ENCODE measurements around the gene SP2. TPM values are rescaled to one million over a fixed set of nuclear protein-coding genes. Genes with fewer than 3 reads are reported as not detected.

The SP2 gene
- total and polyA plus RNA-seq, 2 of the 8 experiments (the other 6 are each of a cell fraction or from before 2014, with no cell fraction given) = 5.6 to 13.8 TPM

DNA sequence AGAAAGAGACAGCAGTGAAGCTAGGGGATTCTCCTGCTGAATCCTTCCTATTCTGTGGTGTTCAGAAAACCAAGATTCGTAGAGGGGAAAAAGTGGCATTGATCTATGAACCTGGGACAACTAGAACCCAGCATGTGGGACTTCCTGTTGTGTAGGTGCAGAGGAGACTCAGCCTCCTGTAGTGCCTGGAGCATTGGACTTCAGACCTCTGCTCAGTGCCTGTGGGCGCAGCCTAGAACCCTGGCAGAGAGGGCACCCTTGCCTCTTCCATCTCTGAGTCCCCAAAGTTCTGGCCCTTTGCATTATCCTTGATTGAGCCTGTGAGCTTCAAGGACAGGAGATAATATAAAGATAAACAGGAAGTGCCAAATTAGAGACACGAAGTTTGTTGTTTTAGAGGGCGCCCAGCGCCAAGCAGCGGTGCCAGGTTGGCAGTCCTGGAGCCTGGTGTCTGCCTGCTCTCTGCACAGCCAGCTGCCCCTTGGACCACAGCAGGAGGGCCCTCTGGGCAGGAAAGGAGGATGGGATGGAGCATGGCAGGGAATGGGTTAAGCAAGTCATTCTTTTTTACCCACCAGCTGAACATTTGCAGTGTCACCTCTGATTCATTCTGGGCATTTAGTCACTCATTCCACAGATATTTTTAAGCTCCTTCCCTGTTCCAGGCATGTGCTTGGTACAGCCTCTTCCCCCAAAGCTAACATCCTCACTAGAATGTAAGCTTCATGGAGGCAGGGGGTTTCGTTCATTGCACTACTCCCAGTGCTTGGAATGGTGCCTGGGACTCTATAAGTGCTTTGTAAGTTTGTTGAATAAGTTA, 33.2 kb upstream of the SP2 start:
- ChIA-PET POLR2A (ENCODE audit: partially characterized antibody) (interaction anchor here (1.1 to 3.0 kb wide), 6 partner anchors 9 to 37 kb away, joined by 3 to 10 read pairs (median 4); no protein-coding TSS in a partner anchor), CTCF (ENCODE audit: partially characterized antibody) (interaction anchor here (1.1 to 33.0 kb wide), 4 partner anchors 11 to 24 kb away, joined by 3 to 1206 read pairs (median 189); partner anchors contain the start of genes SCRN2, SP2 and SP6)
- no peak for TF ChIP-seq KDM5A (IDR thresholded peaks at IDR 0.05; ENCODE audit: low read length)
- TF ChIP-seq TBP (IDR thresholded peaks at IDR 0.05; ENCODE audit: low read depth, low read length) = no peak
- no peak for TF ChIP-seq JUND (IDR thresholded peaks at IDR 0.05; ENCODE audit: low read length)
- no peak for TF ChIP-seq CHD2 (IDR thresholded peaks at IDR 0.05; ENCODE audit: low read length)
- TF ChIP-seq SP1 (IDR thresholded peaks at IDR 0.05; ENCODE audit: low read depth, low read length) = no peak
- no peak for TF ChIP-seq NRF1 (IDR thresholded peaks at IDR 0.05; ENCODE audit: low read depth, low read length)
- TF ChIP-seq YY1 (IDR thresholded peaks at IDR 0.05; ENCODE audit: low read depth, low read length) = no peak
- Histone ChIP-seq H4K20me1 (replicated peaks in 1 of 2; ENCODE audit: control insufficient read depth in 1 of 2, insufficient read depth in 2 of 2, low read length in 2 of 2) (no peaks in the 10 kb centered on the region), H3K23me2 (ENCODE audit: low read depth, low read length) (no peaks in the 10 kb centered on the region), H3K27ac (ENCODE audit: low read depth, low read length) (no peak overlapping the region), H4K5ac (ENCODE audit: insufficient read length, low read depth, low read length) (no peak overlapping the region), H2BK12ac (ENCODE audit: low read depth, low read length) (no peak overlapping the region), H3K23ac (ENCODE audit: insufficient read length) (no peak overlapping the region), H4K8ac (ENCODE audit: extremely low read depth, insufficient read depth, low read length) (no peak overlapping the region), H3K9me3 (ENCODE audit: insufficient read depth in 2 of 2, low read depth in 1 of 2, low read length in 1 of 2) (no peaks in the 10 kb centered on the region), H3K9ac (replicated peaks in 1 of 4; ENCODE audit: extremely low read depth in 1 of 4, low read depth in 3 of 4, low read length in 3 of 4) (no peak overlapping the region), H3K18ac (ENCODE audit: extremely low read depth, low read length) (no peak overlapping the region), H2BK20ac (ENCODE audit: low read length) (no peak overlapping the region), H4K91ac (replicated peaks; ENCODE audit: insufficient read length, low read length) (no peak overlapping the region), H3K14ac (ENCODE audit: insufficient read length) (no peak overlapping the region), H3K79me2 (ENCODE audit: control insufficient read depth in 1 of 2, insufficient read depth in 2 of 2, low read length in 2 of 2) (no peaks in the 10 kb centered on the region), H3K4me2 (ENCODE audit: insufficient read depth in 1 of 2, low read depth in 2 of 2, low read length in 2 of 2) (no peak overlapping the region), H2BK15ac (ENCODE audit: low read length) (no peak overlapping the region), H3K27me3 (replicated peaks in 1 of 4; ENCODE audit: control insufficient read depth in 3 of 4, extremely low read depth in 1 of 4, insufficient read depth in 3 of 4, low read length in 3 of 4) (peaks cover 0 to 2% (median under 1%) of the 10 kb centered on the region in 4 experiments; a peak in 4 of 7 replicates), H3K79me1 (ENCODE audit: low read depth, low read length) (no peaks in the 10 kb centered on the region), H3K56ac (replicated peaks; ENCODE audit: insufficient read length, low read depth, low read length) (no peak overlapping the region), H3K4me1 (replicated peaks in 1 of 4; ENCODE audit: control insufficient read depth in 3 of 4, insufficient read depth in 4 of 4, low read length in 3 of 4) (peaks cover 0 to 4% (median 0%) of the 10 kb centered on the region in 4 experiments; a peak in 1 of 7 replicates), H3K4me3 (ENCODE audit: extremely low read depth in 1 of 4, insufficient read depth in 2 of 4, low read depth in 3 of 4, low read length in 4 of 4) (no peak overlapping the region), H2BK5ac (ENCODE audit: low read depth, low read length) (no peak overlapping the region), H3K36me3 (ENCODE audit: control insufficient read depth in 2 of 4, insufficient read depth in 4 of 4, low read length in 3 of 4) (no peaks in the 10 kb centered on the region), H2BK120ac (replicated peaks; ENCODE audit: low read depth, low read length) (no peak overlapping the region), H3K4ac (replicated peaks; ENCODE audit: insufficient read length, low read depth, low read length) (no peak overlapping the region), H2AK5ac (ENCODE audit: low read depth, low read length) (no peak overlapping the region), H2AFZ (ENCODE audit: low read length) (no peak overlapping the region)
- WGBS, 2 experiments (ENCODE audit: extremely low coverage in 1 of 2, insufficient coverage in 1 of 2, insufficient read length in 1 of 2, insufficient replicate concordance in 2 of 2, low coverage in 1 of 2, low lambda C conversion rate in 2 of 2, missing lambda C conversion rate in 1 of 2) = 86% methylated on average over 7 of the region's 7 CpGs; no CpG with 5 or more reads in 1 of the 2 experiments
- DNase-seq (ENCODE audit: low read depth in 1 of 2, low spot score in 2 of 2) (no peak), FAIRE-seq (no peak)
